ENCODE data around the gene TIMP4.

The TIMP4 gene

GRCh38 chr3:12147049-12147780 lies 11.5 kb downstream of the TIMP4 start:
- no peak for DNase-seq

GRCh38 chr3:12143949-12144504 lies 14.7 kb downstream of the TIMP4 start:
- DNase-seq = no peak

GRCh38 chr3:12142476-12142875 lies 16.2 kb downstream of the TIMP4 start:
- no peak for DNase-seq

GRCh38 chr3:12141350-12141749 lies 17.4 kb downstream of the TIMP4 start:
- no peak for DNase-seq

GRCh38 chr3:12139111-12139511 lies 19.6 kb downstream of the TIMP4 start:
- DNase-seq = peak; percentile 49

GRCh38 chr3:12138044-12138443 lies 20.7 kb downstream of the TIMP4 start:
- peak; percentile 51 for DNase-seq

GRCh38 chr3:12136371-12136770 lies 22.3 kb downstream of the TIMP4 start:
- DNase-seq = no peak

- DNase-seq = peak; percentile 81
Measured at GRCh38 chr3:12135029-12135657, 23.6 kb downstream of the TIMP4 start.

- no peak for DNase-seq
Measured at GRCh38 chr3:12132881-12133280, 25.8 kb downstream of the TIMP4 start.

- no peak for DNase-seq
Measured at GRCh38 chr3:12131351-12132090, 27.2 kb downstream of the TIMP4 start.

GRCh38 chr3:12127391-12127790 lies 31.3 kb downstream of the TIMP4 start:
- no peak for DNase-seq

GRCh38 chr3:12125772-12126171 lies 32.9 kb downstream of the TIMP4 start:
- DNase-seq = no peak

GRCh38 chr3:12121466-12121865 lies 37.2 kb downstream of the TIMP4 start:
- no peak for DNase-seq

GRCh38 chr3:12120374-12121140 lies 38.2 kb downstream of the TIMP4 start:
- no peak for DNase-seq

GRCh38 chr3:12117473-12117872 lies 41.2 kb downstream of the TIMP4 start:
- DNase-seq = no peak

GRCh38 chr3:12116870-12117269 lies 41.8 kb downstream of the TIMP4 start:
- no peak for DNase-seq

GRCh38 chr3:12115849-12116248 lies 42.9 kb downstream of the TIMP4 start:
- DNase-seq = no peak

GRCh38 chr3:12115104-12115503 lies 43.6 kb downstream of the TIMP4 start:
- DNase-seq = no peak

GRCh38 chr3:12114251-12114650 lies 44.5 kb downstream of the TIMP4 start:
- DNase-seq = no peak

GRCh38 chr3:12107071-12107713 lies 51.5 kb downstream of the TIMP4 start:
- DNase-seq = no peak

Measured in activated CD4-positive, alpha-beta T cell treated with anti-CD3 and anti-CD28 coated beads for 48 hours (primary cell).